ENCODE results near the gene MELTF.

DNA sequence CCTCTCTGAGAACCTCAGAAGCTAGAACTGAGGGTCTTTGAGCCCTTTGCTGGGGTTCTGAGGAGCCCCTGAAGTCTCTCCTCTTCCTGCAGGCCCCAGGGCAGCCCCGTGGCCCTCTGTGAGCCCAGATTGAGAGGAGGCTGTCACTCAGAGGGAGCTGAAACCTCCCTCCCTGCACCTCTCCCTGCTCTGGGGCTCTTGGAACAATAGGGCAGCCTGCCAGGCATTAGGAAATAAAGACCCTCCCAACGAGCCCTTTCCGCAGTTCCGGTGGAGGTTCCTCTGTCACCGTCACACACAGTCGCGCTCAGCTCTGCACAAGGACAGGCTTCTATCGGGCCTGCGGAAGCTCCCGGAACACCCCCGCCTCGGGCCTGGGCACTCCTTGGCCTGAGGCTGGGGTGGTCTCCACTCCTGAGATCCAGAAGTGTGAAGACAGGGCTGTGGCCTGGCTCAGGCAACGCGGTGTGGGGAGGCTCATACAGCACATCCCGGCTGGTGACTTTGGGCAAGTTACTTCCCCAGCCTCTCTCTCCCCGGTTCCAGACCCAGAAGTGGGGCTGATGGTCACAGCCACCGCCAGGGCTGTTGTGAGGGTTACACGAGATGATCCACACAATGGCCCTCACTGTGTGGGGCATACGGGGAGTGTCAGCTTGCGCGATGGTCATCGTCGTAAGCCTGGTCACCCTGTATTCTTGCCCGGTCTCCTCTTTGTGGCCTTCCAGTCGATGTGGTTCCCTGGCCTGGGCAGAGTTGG, 17.7 kb downstream of the MELTF start:
- TF ChIP-seq EZH2 (IDR thresholded peaks at IDR 0.05; ENCODE audit: insufficient read depth, poor library complexity, severe bottlenecking) (no peak), EZH2phosphoT487 (IDR thresholded peaks at IDR 0.05; ENCODE audit: insufficient read depth, low read depth) (no peak)

Measured in GM23248 (cell line).